Activated CD4-positive, alpha-beta T cell treated with anti-CD3 and anti-CD28 coated beads, Interleukin-2, amount 50 U/mL, for 16 hours (primary cell): Measurements from ENCODE around the gene DHCR7.

Source experiments
- DNase-seq: peaks from one replicate; pipeline ENCODE4 v3.0.0-alpha.2; 2020

DHCR7 gene

GRCh38 chr11:71477641-71478527, 29.7 kb upstream of the DHCR7 start:
- DNase-seq = no peak

GRCh38 chr11:71476926-71477640, 28.9 kb upstream of the DHCR7 start:
- DNase-seq = no peak

- DNase-seq = no peak
Measured at GRCh38 chr11:71476031-71476430, 27.8 kb upstream of the DHCR7 start.

GRCh38 chr11:71474771-71475483, 26.7 kb upstream of the DHCR7 start:
- DNase-seq = no peak

DNA sequence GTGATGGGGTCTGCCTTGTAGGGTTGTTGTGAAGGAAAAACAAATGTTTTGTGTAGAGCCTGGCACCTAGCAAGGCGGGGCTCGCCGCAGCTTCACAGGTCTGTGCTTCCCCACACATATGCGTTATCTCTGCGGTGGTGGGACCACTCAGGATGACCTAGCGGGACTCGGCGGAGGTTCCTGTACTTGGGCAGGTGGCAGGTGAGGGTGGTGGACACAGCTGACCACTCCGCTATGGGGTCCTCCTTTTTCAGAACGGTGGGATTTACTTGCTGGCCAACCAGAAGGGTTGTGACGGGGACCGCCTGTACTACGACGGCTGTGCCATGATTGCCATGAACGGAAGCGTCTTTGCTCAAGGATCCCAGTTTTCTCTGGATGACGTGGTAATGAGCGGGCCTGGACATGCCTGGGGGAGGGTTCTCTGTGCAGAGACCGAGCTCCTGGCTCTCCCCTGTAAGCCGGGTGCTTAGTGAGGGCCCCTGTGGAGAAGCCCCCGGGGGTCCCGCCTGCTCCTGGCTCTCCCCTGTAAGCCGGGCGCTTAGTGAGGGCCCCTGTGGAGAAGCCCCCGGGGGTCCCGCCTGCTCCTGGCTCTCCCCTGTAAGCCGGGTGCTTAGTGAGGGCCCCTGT, 26.1 kb upstream of the DHCR7 start:
- no peak for DNase-seq

DNA sequence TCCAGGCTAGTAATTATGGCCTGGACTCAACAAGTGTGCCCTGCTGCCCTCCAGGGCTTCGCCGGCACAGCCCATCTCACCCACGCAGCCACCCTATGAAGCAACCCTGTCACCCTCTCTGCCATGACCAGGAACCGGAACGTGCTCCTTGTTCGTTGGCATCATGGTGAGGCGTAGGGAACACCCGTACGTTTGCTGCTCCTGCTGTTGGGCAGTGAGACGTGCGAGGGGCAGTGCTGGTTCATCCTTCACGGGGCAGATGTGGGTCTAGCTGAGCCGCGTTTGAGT, 25.5 kb upstream of the DHCR7 start:
- no peak for DNase-seq

- no peak for DNase-seq
Measured at GRCh38 chr11:71472941-71473792, 25.0 kb upstream of the DHCR7 start.

DNA sequence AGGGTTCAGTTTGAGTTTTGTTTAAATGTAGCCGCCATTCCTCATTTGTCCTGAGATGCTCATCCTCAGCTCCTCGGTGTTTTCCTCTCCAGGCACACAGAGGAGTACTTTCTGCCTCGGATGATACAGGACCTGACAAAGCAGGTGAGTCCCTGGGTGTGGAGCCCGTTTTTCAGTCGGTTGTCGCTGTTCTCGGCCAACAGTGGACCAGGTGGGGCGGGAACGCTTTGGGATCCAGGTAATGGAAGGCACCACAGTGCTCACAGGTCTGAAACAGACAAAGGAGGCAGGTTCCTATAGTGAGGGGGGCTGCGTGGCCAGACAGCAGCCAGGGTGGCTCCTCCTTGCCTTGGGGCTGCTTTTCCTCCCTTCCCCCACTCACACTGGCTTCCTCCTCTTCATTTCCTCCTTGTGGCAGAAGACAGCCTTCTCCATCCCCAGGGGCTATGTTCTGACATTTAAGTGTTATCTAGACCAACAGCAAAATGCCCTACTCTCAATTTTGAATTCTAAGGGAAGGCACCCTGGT, 24.2 kb upstream of the DHCR7 start:
- no peak for DNase-seq

DNA sequence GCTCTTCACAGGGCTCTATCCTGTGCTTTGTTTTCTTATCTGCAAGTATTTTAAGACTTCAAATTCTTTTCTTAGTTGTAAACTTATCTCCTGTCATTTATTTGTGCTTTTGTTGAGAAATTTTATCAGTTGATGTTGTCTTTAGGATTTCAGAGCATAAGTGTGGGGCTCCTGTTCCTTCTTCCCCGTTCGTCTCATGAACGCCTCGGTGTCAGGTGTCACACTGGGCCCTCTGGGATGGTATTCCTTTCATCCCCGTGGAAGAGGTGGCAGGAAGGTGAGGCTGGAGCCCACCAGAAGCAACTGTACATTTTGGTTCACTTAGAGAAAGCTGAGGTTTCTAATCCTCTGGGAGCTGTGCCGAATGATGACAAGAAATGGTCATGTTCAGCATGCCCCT, 22.8 kb upstream of the DHCR7 start:
- DNase-seq = no peak

GRCh38 chr11:71467164-71467563, 19.0 kb upstream of the DHCR7 start:
- no peak for DNase-seq

DNA sequence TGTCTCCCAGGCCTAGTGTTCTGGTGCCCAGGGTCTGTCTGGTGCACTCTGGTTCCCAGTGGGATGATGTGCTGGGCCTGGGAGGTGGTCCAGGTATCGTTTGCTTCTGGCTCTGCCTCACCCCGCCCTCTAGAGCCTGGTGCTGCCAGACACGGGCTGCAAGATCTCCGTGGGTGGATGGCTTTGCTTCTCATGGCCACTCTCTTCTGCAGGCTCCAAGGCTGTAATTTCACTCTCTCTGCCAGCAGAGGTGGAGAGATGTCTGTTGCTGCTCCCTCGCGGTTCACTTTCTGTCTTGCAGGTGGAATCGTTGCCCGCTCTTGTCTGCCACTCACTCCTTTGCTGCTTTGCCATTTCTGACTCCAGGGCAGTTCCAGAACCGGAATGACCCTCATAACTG, 18.2 kb upstream of the DHCR7 start:
- DNase-seq = no peak

DNA sequence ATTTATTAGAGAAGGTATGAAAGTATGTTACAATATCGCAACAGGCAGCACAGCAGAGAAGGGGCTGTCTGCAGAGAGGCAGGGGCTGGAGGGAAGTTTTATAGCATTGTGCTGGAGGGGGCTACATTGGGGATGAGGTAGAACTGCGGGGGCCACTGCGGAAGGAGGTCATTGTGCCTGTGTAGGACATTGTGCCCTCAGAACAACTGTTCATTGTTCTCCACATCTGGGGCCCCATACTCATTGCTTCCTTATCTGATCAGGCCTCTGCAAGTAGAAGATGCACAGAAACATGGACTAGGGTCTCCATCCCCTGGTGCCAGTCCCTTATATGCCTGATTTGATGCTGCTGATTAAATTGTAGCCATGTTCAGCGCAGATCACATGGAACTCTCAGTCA, 16.9 kb upstream of the DHCR7 start:
- no peak for DNase-seq

DNA sequence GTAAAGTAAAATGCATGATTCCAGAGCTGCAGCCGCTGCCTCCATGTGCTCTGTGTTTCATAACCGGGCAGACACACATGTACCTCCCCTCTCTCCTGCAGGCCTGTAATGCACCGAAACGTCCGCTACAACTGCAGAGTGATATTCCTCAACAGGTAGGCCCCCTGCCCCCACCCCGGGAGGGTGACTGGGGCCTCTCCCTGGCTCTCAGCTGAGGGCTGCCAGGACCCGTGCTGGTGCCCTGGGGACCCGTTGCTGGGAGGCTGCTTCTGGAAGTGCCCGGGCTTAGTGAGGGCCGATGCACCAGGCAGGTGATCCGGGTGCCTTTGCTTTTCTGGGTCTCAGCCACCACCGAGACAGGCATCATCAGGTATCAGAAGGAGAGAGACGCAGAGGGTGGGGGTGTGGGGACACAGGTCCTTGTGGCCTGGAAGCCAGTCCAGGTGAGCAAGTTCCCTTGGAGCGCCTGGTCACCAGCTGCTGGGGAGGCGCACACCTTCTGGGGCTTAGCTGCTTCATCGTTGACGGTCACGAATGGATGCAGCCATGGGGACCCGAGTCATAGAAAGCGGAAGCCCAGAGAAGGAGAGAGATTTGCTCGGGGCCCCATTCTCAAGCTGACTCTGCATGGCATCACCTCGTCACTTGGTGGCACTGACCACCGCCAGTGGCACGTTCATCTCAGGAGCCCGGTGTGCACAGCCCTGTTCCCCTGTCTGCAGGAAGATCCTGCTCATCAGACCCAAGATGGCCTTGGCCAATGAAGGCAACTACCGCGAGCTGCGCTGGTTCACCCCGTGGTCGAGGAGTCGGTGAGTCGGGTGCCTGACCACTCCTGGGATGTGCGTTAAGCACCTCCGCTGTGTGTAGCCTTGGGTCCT, 15.4 kb upstream of the DHCR7 start:
- DNase-seq = no peak

- no peak for DNase-seq
Measured at GRCh38 chr11:71462726-71463125, 14.5 kb upstream of the DHCR7 start.

DNA sequence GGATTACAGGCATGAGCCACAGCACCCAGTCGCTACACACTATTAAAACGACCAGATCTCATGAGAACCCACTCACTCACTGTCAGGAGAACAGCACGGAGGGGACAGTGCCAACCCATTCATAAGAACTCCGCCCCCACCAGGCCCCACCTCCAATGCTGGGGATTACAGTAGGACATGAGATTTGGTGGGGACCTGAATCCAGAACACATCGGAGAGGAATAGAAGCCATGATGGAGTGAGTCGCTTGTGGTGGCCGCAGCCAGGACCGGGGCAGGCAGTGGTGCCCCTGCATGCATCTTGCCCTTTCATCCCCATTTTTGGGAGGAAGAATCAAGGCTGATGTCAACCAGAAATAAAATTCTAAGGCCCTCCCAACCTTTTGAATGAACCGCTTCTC, 13.5 kb upstream of the DHCR7 start:
- no peak for DNase-seq

DNA sequence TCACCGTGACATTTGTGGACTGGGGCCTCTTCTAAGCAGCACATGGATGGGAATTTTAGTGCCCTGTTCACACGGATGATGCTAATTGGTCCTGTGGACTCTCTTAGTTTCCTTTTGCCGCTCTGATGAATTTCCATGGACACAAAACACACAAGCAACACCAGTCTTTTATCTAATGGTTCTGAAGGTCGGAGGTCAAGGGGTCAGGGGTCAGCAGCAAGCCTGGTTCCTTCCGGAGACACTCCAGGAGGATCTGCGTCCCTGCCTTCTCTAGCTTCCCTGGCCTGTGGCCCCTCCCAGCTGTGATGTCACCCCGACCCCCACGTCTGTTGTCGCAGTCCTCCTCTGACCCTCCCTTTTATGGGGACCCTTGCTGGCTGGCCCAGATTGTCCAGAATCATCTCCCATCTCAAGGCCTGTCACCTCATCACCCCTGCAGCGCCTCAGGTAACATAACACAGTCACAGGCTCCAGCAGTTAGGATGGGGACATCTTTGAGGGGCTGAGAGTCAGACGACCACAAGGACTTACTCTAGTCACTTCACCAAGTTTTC, 11.7 kb upstream of the DHCR7 start:
- DNase-seq = no peak

- no peak for DNase-seq
Measured at GRCh38 chr11:71459076-71459766, 11.0 kb upstream of the DHCR7 start.

GRCh38 chr11:71458146-71459070, 10.2 kb upstream of the DHCR7 start:
- no peak for DNase-seq

DNA sequence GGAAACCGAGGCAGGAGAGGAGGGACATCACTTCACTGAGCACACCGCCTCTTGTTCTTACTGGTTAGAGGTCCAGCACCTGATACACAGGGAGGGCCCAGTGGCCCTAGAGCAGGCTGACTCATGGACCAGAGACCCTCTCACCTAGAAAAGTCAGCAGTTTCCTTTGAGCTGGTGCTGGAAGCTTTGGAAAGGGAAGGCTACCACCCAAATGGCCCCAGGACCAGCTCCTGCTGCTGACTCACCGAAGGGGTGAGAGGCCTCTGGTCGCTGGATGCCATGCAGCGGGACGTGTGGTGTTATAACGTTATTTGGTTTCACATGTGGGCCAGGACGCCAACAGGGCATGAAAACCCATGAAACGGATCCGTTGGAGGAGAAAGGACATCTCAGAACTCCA, 8.6 kb upstream of the DHCR7 start:
- no peak for DNase-seq
